PC-9 (cell line): Measurements from ENCODE around the gene EMP1. TPM values are rescaled to one million over a fixed set of nuclear protein-coding genes. Genes with fewer than 3 reads are reported as not detected.

Source experiments
- BruUV-seq: library from RNA; stranded (reverse); fragments of 400-500 nt; replicated peaks from 2 replicates; lab custom pipeline; 2021; lab: Mats Ljungman, UMichigan
- CTCF ChIA-PET: fragments of 300-600 bp; sonication (Branson Sonifier 250); formaldehyde crosslinking; loops from one replicate; lab custom pipeline; 2022; ENCODE audit warnings: antibody characterized with exemption; lab: Charles Lee
- POLR2A ChIA-PET: fragments of 300-600 bp; sonication (Branson Sonifier 250); formaldehyde crosslinking; loops from one replicate; lab custom pipeline; 2022; ENCODE audit warnings: antibody characterized with exemption; ENCODE audit not compliant: unreplicated experiment; lab: Charles Lee
- DNase-seq, 2 experiments: peaks; one replicate each; pipeline versions ENCODE4 v3.0.0 to v3.0.0-alpha.2; 2015 to 2022; ENCODE audit warnings: mixed read lengths in 1 of 2
- H2AFZ ChIP-seq: fragments of 200-600 bp; sonication (generic); 2 replicates; pipeline ENCODE4 v1.8.1; 2017; ENCODE audit warnings: antibody characterized with exemption
- H3F3A ChIP-seq: fragments of 200-600 bp; sonication (generic); 2 replicates; pipeline ENCODE4 v1.8.1; 2017; ENCODE audit warnings: antibody characterized with exemption, mild to moderate bottlenecking, low read depth; ENCODE audit not compliant: insufficient read depth
- H3K27ac ChIP-seq: fragments of 200-600 bp; sonication (generic); 2 replicates; pipeline ENCODE4 v1.6.1; 2016; ENCODE audit warnings: mixed run types
- H3K27me3 ChIP-seq: fragments of 200-600 bp; sonication (generic); 2 replicates; pipeline ENCODE4 v1.6.1; 2016; ENCODE audit warnings: low read depth, mixed run types; ENCODE audit not compliant: insufficient read depth
- H3K36me3 ChIP-seq: fragments of 200-600 bp; sonication (generic); 2 replicates; pipeline ENCODE4 v1.6.1; 2016; ENCODE audit warnings: low read depth, mixed run types
- H3K4me1 ChIP-seq: fragments of 200-600 bp; sonication (generic); replicated peaks from 2 replicates; pipeline ENCODE4 v1.6.1; 2016; ENCODE audit warnings: mixed run types; ENCODE audit not compliant: insufficient read depth
- H3K4me2 ChIP-seq: fragments of 200-600 bp; sonication (generic); 2 replicates; pipeline ENCODE4 v1.6.1; 2017; ENCODE audit warnings: mixed run types
- H3K4me3 ChIP-seq: fragments of 200-600 bp; sonication (generic); 2 replicates; pipeline ENCODE4 v1.6.1; 2016; ENCODE audit warnings: mixed run types
- H3K79me2 ChIP-seq: fragments of 200-600 bp; sonication (generic); 2 replicates; pipeline ENCODE4 v1.6.1; 2017; ENCODE audit warnings: low read depth, mixed run types
- H3K9me2 ChIP-seq: fragments of 200-600 bp; sonication (generic); 2 replicates; pipeline ENCODE4 v1.8.1; 2017; ENCODE audit warnings: mild to moderate bottlenecking; ENCODE audit not compliant: insufficient read depth
- H3K9me3 ChIP-seq: fragments of 200-600 bp; sonication (generic); 2 replicates; pipeline ENCODE4 v1.8.1; 2016; ENCODE audit warnings: low read depth; ENCODE audit not compliant: insufficient read depth
- H4K20me1 ChIP-seq: fragments of 200-600 bp; sonication (generic); 2 replicates; pipeline ENCODE4 v1.8.1; 2017; ENCODE audit not compliant: insufficient read depth
- EZH2 ChIP-seq: fragments of 200-600 bp; sonication (generic); IDR thresholded peaks from 2 replicates; pipeline ENCODE4 v1.8.0; 2017; ENCODE audit warnings: antibody characterized with exemption, low read depth
- intact Hi-C: fragments of 100-400 bp; cut with micrococcal nuclease; formaldehyde crosslinking; loops from one replicate; pipeline ENCODE4 v1.10.0; 2022; ENCODE audit not compliant: unreplicated experiment
- total RNA-seq: library from RNA; stranded (reverse); gene quantifications from 2 replicates; pipeline ENCODE4 v1.2.3, GENCODE V29; 2021
- TF ChIP-seq, protein P1 (sequence below): fragments of 200-600 bp; sonication (generic); conservative IDR thresholded peaks from 2 replicates; pipeline ENCODE4 v1.6.1; 2017; ENCODE audit warnings: mixed run types, antibody characterized with exemption, mild to moderate bottlenecking, moderate library complexity

The EMP1 gene
- total RNA-seq, 1 experiment from 2014 or later, result 909 TPM

DNA sequence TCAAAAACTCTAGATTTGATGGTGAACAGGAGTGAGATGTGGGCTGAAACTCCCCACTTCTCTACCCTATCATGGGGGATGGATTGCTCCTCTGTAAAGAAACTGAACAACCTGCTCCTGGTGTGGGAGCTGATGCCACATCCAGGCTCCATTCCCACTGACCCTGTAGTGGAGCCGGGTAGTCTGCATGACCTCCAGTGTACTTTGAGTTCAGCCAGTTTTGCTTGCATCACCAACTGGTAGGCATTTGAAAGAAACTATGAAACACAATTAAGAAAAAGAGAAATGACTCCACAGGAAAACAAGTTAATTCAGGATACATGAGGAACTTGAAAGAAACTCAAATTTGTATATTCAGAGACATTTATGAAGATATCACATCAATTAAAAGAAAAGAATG is 27.3 kb upstream of the EMP1 start:
- peaks cover 98% of the 10 kb centered on the region for H3K4me1 ChIP-seq

DNA sequence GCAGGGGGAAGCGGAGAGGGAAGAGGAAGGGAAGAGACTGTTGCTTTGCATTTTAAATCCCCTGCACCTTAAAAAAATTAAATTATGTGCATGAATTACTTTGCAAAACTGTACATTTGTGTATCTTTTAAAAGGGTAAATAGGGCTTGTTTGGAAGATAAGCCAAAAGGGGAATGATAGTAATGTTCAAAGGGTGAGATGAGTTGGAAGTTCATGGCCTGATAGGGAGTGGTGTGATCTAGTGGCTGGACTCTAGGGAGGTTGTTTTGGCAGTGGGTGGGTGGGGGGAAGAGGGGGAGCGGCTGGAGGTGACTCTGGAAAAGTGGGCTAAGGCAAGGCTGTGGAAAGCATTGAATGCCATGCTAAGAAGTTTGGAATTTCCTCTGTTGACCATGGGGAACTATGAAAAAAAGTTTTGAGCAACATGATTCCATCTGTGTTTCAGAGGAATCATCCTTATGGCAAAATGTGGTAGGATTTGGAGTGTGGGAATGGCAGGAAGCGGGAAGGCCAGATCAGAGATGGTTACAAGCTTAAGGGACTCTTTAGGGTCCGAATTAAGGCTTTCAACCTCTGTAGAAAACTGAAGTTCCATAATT is 25.5 kb upstream of the EMP1 start:
- Histone ChIP-seq H3K9me2 (no peaks in the 10 kb centered on the region), H3K27ac (peak overlapping the region; percentile 99), H3K4me3 (no peak overlapping the region), H3K9me3 (no peaks in the 10 kb centered on the region), H3K4me2 (peak overlapping the region; percentile 77), H3K4me1 (peaks cover 99% of the 10 kb centered on the region), H2AFZ (no peak overlapping the region), H3F3A (peaks cover 65% of the 10 kb centered on the region), H3K27me3 (no peaks in the 10 kb centered on the region), H4K20me1 (no peaks in the 10 kb centered on the region), H3K36me3 (no peaks in the 10 kb centered on the region), H3K79me2 (no peaks in the 10 kb centered on the region)
- TF ChIP-seq, protein P1, sequence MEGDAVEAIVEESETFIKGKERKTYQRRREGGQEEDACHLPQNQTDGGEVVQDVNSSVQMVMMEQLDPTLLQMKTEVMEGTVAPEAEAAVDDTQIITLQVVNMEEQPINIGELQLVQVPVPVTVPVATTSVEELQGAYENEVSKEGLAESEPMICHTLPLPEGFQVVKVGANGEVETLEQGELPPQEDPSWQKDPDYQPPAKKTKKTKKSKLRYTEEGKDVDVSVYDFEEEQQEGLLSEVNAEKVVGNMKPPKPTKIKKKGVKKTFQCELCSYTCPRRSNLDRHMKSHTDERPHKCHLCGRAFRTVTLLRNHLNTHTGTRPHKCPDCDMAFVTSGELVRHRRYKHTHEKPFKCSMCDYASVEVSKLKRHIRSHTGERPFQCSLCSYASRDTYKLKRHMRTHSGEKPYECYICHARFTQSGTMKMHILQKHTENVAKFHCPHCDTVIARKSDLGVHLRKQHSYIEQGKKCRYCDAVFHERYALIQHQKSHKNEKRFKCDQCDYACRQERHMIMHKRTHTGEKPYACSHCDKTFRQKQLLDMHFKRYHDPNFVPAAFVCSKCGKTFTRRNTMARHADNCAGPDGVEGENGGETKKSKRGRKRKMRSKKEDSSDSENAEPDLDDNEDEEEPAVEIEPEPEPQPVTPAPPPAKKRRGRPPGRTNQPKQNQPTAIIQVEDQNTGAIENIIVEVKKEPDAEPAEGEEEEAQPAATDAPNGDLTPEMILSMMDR, result no peak
- no peak for TF ChIP-seq EZH2
- no peak for DNase-seq
- POLR2A ChIA-PET, result interaction anchor here (0.6 to 2.9 kb wide), 2 partner anchors 25 kb away, joined by 3 to 81 read pairs; partner anchors contain the start of gene EMP1
- intact Hi-C loops, result loop anchor here (5.0 to 10.0 kb wide), 3 partner anchors 299 to 446 kb away; no protein-coding TSS in a partner anchor
- BruUV-seq, result no TSS peak
- CTCF ChIA-PET, result interaction anchor here (0.7 to 1.3 kb wide), 3 partner anchors 29 to 1231 kb away, joined by 3 to 4 read pairs (median 3); no protein-coding TSS in a partner anchor

More for the DNA sequence above, 27.3 kb upstream of the EMP1 start:
- TF ChIP-seq, protein P1, result no peak
- no peak for TF ChIP-seq EZH2
- no peaks in the 10 kb centered on the region for H3K79me2 ChIP-seq
- H3K9me2 ChIP-seq, result no peaks in the 10 kb centered on the region
- intact Hi-C loops, result no loop called here
- no peaks in the 10 kb centered on the region for H3K27me3 ChIP-seq
- no peak overlapping the region for H3K4me3 ChIP-seq
- H3K9me3 ChIP-seq, result no peaks in the 10 kb centered on the region
- ChIA-PET CTCF (interaction anchor here (0.6 to 0.7 kb wide), 2 partner anchors 21 to 42 kb away, joined by 3 read pairs; no protein-coding TSS in a partner anchor), POLR2A (no interaction called here)
- DNase-seq, result no peak
- peak overlapping the region; percentile 97 for H3K27ac ChIP-seq
- H3K4me2 ChIP-seq, result no peak overlapping the region
- no peaks in the 10 kb centered on the region for H3K36me3 ChIP-seq
- H2AFZ ChIP-seq, result no peak overlapping the region
- H3F3A ChIP-seq, result peaks cover 63% of the 10 kb centered on the region
- no peaks in the 10 kb centered on the region for H4K20me1 ChIP-seq
- no TSS peak for BruUV-seq

DNA sequence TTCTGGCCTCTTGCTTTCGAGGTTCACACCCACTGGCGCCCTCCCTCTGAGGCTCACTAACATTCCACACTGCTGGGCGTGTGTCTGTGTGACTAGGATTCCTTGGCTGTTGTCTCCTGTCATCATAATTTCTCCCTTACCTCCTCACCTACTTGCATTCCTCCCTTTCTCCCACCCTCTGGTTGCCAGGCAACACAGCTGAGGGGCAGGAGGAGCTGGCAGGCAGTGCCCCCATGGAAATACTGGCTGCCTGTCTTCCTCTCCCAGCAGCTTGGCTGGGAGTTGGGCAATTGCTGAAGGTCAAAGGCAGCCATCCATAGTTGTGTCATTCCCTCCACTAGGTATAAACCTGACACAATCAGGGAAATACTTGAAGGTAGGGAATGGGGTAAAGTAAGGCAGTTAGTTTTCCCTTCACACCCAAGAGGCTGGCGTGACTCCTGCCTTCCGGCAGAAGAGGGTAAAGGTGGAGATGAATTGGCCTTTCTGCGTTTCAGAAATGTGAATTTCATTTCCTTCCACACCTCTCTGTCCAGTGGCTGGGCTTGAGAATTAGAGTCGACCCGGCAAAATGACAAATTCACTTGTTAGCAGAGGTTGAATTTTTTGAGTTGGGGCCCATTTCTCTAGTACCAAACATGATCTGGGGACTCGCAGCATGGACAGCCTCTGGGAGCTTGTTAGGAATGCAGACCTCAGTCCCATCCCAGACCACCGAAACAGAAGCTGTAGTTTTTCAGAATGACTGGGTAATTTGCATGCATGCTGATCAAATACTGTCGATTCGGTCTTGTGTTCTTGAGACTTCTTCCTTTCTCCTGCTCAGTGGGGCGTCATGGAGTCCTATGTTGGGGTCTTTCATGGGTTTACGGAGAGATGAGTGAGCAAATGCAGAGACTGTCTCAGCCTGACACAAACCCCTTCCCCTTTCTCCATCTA is 24.3 kb upstream of the EMP1 start:
- intact Hi-C loops, result loop anchor here (1.0 to 10.0 kb wide), 5 partner anchors 37 to 447 kb away; no protein-coding TSS in a partner anchor
- Histone ChIP-seq H2AFZ (no peak overlapping the region), H3F3A (peaks cover 57% of the 10 kb centered on the region), H3K4me2 (peak overlapping the region; percentile 77), H3K27ac (peak overlapping the region; percentile 99), H3K79me2 (no peaks in the 10 kb centered on the region), H3K27me3 (no peaks in the 10 kb centered on the region), H3K9me3 (no peaks in the 10 kb centered on the region), H3K36me3 (no peaks in the 10 kb centered on the region), H4K20me1 (no peaks in the 10 kb centered on the region), H3K4me3 (no peak overlapping the region), H3K9me2 (no peaks in the 10 kb centered on the region), H3K4me1 (peaks cover 99% of the 10 kb centered on the region)
- TF ChIP-seq, protein P1, result no peak
- TF ChIP-seq EZH2, result no peak
- DNase-seq, result peak; percentile 97 to 98
- BruUV-seq, result no TSS peak
- ChIA-PET CTCF (interaction anchor here (0.7 to 1.6 kb wide), 4 partner anchors 32 to 1230 kb away, joined by 3 to 6 read pairs (median 4); no protein-coding TSS in a partner anchor), POLR2A (interaction anchor here (0.5 to 2.9 kb wide), 12 partner anchors 15 to 1599 kb away, joined by 3 to 81 read pairs (median 4); partner anchors contain the start of gene EMP1)
